ENCODE measurements around the gene RCCD1. TPM values are rescaled to one million over a fixed set of nuclear protein-coding genes. Genes with fewer than 3 reads are reported as not detected.

Gene RCCD1
- total RNA-seq, 1 donor from 2014 or later: 11.5 TPM

- peaks cover 5 to 6% (median 5%) of the 10 kb centered on the region in 3 donors for H3K4me1 ChIP-seq (ENCODE audit: control insufficient read depth in 3 of 3, insufficient read depth in 3 of 3, low read length in 3 of 3)
- H3K36me3 ChIP-seq (ENCODE audit: control insufficient read depth in 3 of 3, insufficient read depth in 3 of 3, low read length in 3 of 3): peaks cover 63 to 69% (median 65%) of the 10 kb centered on the region in 3 donors
- no peak overlapping the region for H3K4me3 ChIP-seq (ENCODE audit: low read length in 3 of 3)
- no peaks in the 10 kb centered on the region for H3K9me3 ChIP-seq (ENCODE audit: control insufficient read depth in 3 of 3, low read length in 3 of 3)
- no peak overlapping the region for H3K9ac ChIP-seq (ENCODE audit: low read depth in 1 of 3, low read length in 3 of 3)
- H3K27ac ChIP-seq (ENCODE audit: low read depth, low read length): no peak overlapping the region
- no peaks in the 10 kb centered on the region for H3K27me3 ChIP-seq (ENCODE audit: control insufficient read depth in 3 of 3, insufficient read depth in 3 of 3, low read length in 3 of 3)
These were observed 13.6 kb upstream of the RCCD1 start for GRCh38 chr15:90941038-90941437.

- no peak overlapping the region for H3K4me3 ChIP-seq (ENCODE audit: low read length in 3 of 3)
- H3K36me3 ChIP-seq (ENCODE audit: control insufficient read depth in 3 of 3, insufficient read depth in 3 of 3, low read length in 3 of 3): peaks cover 67 to 71% (median 70%) of the 10 kb centered on the region in 3 donors
- no peak overlapping the region for H3K27ac ChIP-seq (ENCODE audit: low read depth, low read length)
- H3K4me1 ChIP-seq (ENCODE audit: control insufficient read depth in 3 of 3, insufficient read depth in 3 of 3, low read length in 3 of 3): no peaks in the 10 kb centered on the region
- no peaks in the 10 kb centered on the region for H3K27me3 ChIP-seq (ENCODE audit: control insufficient read depth in 3 of 3, insufficient read depth in 3 of 3, low read length in 3 of 3)
- no peak overlapping the region for H3K9ac ChIP-seq (ENCODE audit: low read depth in 1 of 3, low read length in 3 of 3)
- H3K9me3 ChIP-seq (ENCODE audit: control insufficient read depth in 3 of 3, low read length in 3 of 3): no peaks in the 10 kb centered on the region
These were observed 12.1 kb upstream of the RCCD1 start for GRCh38 chr15:90942354-90943120.

GRCh38 chr15:90945091-90945490 is 9.6 kb upstream of the RCCD1 start:
- Histone ChIP-seq H3K4me3 (ENCODE audit: low read length in 3 of 3) (no peak overlapping the region), H3K36me3 (ENCODE audit: control insufficient read depth in 3 of 3, insufficient read depth in 3 of 3, low read length in 3 of 3) (peaks cover 73 to 80% (median 74%) of the 10 kb centered on the region in 3 donors), H3K27ac (ENCODE audit: low read depth, low read length) (no peak overlapping the region), H3K9ac (ENCODE audit: low read depth in 1 of 3, low read length in 3 of 3) (no peak overlapping the region), H3K9me3 (ENCODE audit: control insufficient read depth in 3 of 3, low read length in 3 of 3) (no peaks in the 10 kb centered on the region), H3K27me3 (ENCODE audit: control insufficient read depth in 3 of 3, insufficient read depth in 3 of 3, low read length in 3 of 3) (no peaks in the 10 kb centered on the region), H3K4me1 (ENCODE audit: control insufficient read depth in 3 of 3, insufficient read depth in 3 of 3, low read length in 3 of 3) (no peaks in the 10 kb centered on the region)

GRCh38 chr15:90946538-90946937 is 8.1 kb upstream of the RCCD1 start:
- Histone ChIP-seq H3K9me3 (ENCODE audit: control insufficient read depth in 3 of 3, low read length in 3 of 3) (no peaks in the 10 kb centered on the region), H3K9ac (ENCODE audit: low read depth in 1 of 3, low read length in 3 of 3) (no peak overlapping the region), H3K27me3 (ENCODE audit: control insufficient read depth in 3 of 3, insufficient read depth in 3 of 3, low read length in 3 of 3) (no peaks in the 10 kb centered on the region), H3K4me1 (ENCODE audit: control insufficient read depth in 3 of 3, insufficient read depth in 3 of 3, low read length in 3 of 3) (no peaks in the 10 kb centered on the region), H3K27ac (ENCODE audit: low read depth, low read length) (no peak overlapping the region), H3K36me3 (ENCODE audit: control insufficient read depth in 3 of 3, insufficient read depth in 3 of 3, low read length in 3 of 3) (peaks cover 71 to 80% (median 75%) of the 10 kb centered on the region in 3 donors), H3K4me3 (ENCODE audit: low read length in 3 of 3) (no peak overlapping the region)

- Histone ChIP-seq H3K36me3 (ENCODE audit: control insufficient read depth in 3 of 3, insufficient read depth in 3 of 3, low read length in 3 of 3) (peaks cover 73 to 81% (median 78%) of the 10 kb centered on the region in 3 donors), H3K4me1 (ENCODE audit: control insufficient read depth in 3 of 3, insufficient read depth in 3 of 3, low read length in 3 of 3) (no peaks in the 10 kb centered on the region), H3K9me3 (ENCODE audit: control insufficient read depth in 3 of 3, low read length in 3 of 3) (no peaks in the 10 kb centered on the region), H3K4me3 (ENCODE audit: low read length in 3 of 3) (no peak overlapping the region), H3K27ac (ENCODE audit: low read depth, low read length) (no peak overlapping the region), H3K9ac (ENCODE audit: low read depth in 1 of 3, low read length in 3 of 3) (no peak overlapping the region), H3K27me3 (ENCODE audit: control insufficient read depth in 3 of 3, insufficient read depth in 3 of 3, low read length in 3 of 3) (no peaks in the 10 kb centered on the region)
These were observed 7.6 kb upstream of the RCCD1 start for GRCh38 chr15:90946941-90947576.

- Histone ChIP-seq H3K4me3 (ENCODE audit: low read length in 3 of 3) (no peak overlapping the region), H3K27ac (ENCODE audit: low read depth, low read length) (no peak overlapping the region), H3K36me3 (ENCODE audit: control insufficient read depth in 3 of 3, insufficient read depth in 3 of 3, low read length in 3 of 3) (peaks cover 68 to 76% (median 74%) of the 10 kb centered on the region in 3 donors), H3K27me3 (ENCODE audit: control insufficient read depth in 3 of 3, insufficient read depth in 3 of 3, low read length in 3 of 3) (no peaks in the 10 kb centered on the region), H3K9ac (ENCODE audit: low read depth in 1 of 3, low read length in 3 of 3) (no peak overlapping the region), H3K4me1 (ENCODE audit: control insufficient read depth in 3 of 3, insufficient read depth in 3 of 3, low read length in 3 of 3) (no peaks in the 10 kb centered on the region), H3K9me3 (ENCODE audit: control insufficient read depth in 3 of 3, low read length in 3 of 3) (no peaks in the 10 kb centered on the region)
These were observed 6.9 kb upstream of the RCCD1 start for GRCh38 chr15:90947577-90948357.

GRCh38 chr15:90948506-90948905 is 6.2 kb upstream of the RCCD1 start:
- H3K4me3 ChIP-seq (ENCODE audit: low read length in 3 of 3): no peak overlapping the region
- H3K27ac ChIP-seq (ENCODE audit: low read depth, low read length): no peak overlapping the region
- no peaks in the 10 kb centered on the region for H3K4me1 ChIP-seq (ENCODE audit: control insufficient read depth in 3 of 3, insufficient read depth in 3 of 3, low read length in 3 of 3)
- no peaks in the 10 kb centered on the region for H3K27me3 ChIP-seq (ENCODE audit: control insufficient read depth in 3 of 3, insufficient read depth in 3 of 3, low read length in 3 of 3)
- H3K36me3 ChIP-seq (ENCODE audit: control insufficient read depth in 3 of 3, insufficient read depth in 3 of 3, low read length in 3 of 3): peaks cover 68 to 76% (median 74%) of the 10 kb centered on the region in 3 donors
- no peaks in the 10 kb centered on the region for H3K9me3 ChIP-seq (ENCODE audit: control insufficient read depth in 3 of 3, low read length in 3 of 3)
- no peak overlapping the region for H3K9ac ChIP-seq (ENCODE audit: low read depth in 1 of 3, low read length in 3 of 3)

GRCh38 chr15:90949979-90950675 is 4.6 kb upstream of the RCCD1 start:
- Histone ChIP-seq H3K36me3 (ENCODE audit: control insufficient read depth in 3 of 3, insufficient read depth in 3 of 3, low read length in 3 of 3) (peaks cover 61 to 67% (median 63%) of the 10 kb centered on the region in 3 donors), H3K27me3 (ENCODE audit: control insufficient read depth in 3 of 3, insufficient read depth in 3 of 3, low read length in 3 of 3) (no peaks in the 10 kb centered on the region), H3K27ac (ENCODE audit: low read depth, low read length) (no peak overlapping the region)

GRCh38 chr15:90950676-90951075 is 4.0 kb upstream of the RCCD1 start:
- Histone ChIP-seq H3K4me1 (ENCODE audit: control insufficient read depth in 3 of 3, insufficient read depth in 3 of 3, low read length in 3 of 3) (peaks cover 5 to 14% (median 9%) of the 10 kb centered on the region in 3 donors), H3K9me3 (ENCODE audit: control insufficient read depth in 3 of 3, low read length in 3 of 3) (no peaks in the 10 kb centered on the region), H3K36me3 (ENCODE audit: control insufficient read depth in 3 of 3, insufficient read depth in 3 of 3, low read length in 3 of 3) (peaks cover 60 to 66% (median 62%) of the 10 kb centered on the region in 3 donors), H3K9ac (ENCODE audit: low read depth in 1 of 3, low read length in 3 of 3) (no peak overlapping the region), H3K27ac (ENCODE audit: low read depth, low read length) (no peak overlapping the region), H3K4me3 (ENCODE audit: low read length in 3 of 3) (no peak overlapping the region), H3K27me3 (ENCODE audit: control insufficient read depth in 3 of 3, insufficient read depth in 3 of 3, low read length in 3 of 3) (no peaks in the 10 kb centered on the region)

More at GRCh38 chr15:90949979-90950675, 4.6 kb upstream of the RCCD1 start:
- Histone ChIP-seq H3K4me3 (ENCODE audit: low read length in 3 of 3) (no peak overlapping the region), H3K4me1 (ENCODE audit: control insufficient read depth in 3 of 3, insufficient read depth in 3 of 3, low read length in 3 of 3) (peaks cover under 1 to 8% (median 3%) of the 10 kb centered on the region in 3 donors), H3K9ac (ENCODE audit: low read depth in 1 of 3, low read length in 3 of 3) (no peak overlapping the region), H3K9me3 (ENCODE audit: control insufficient read depth in 3 of 3, low read length in 3 of 3) (no peaks in the 10 kb centered on the region)
